HepG2 (cell line): ENCODE results near the gene FMNL2. TPM values are rescaled to one million over a fixed set of nuclear protein-coding genes. Genes with fewer than 3 reads are reported as not detected.

Experiments
- ATAC-seq: fragments of 200-7000 bp; cut with Tn5 transposase; 3 replicates; pipeline ENCODE4 v1.9.1; 2020; ENCODE audit warnings: mild to moderate bottlenecking, moderate library complexity
- BruUV-seq: library from RNA; stranded (reverse); fragments of 400-500 nt; replicated peaks from 2 replicates; lab custom pipeline; 2021; lab: Mats Ljungman, UMichigan
- CTCF ChIA-PET: fragments of 300-600 bp; formaldehyde crosslinking; extraction: SDS; loops from one replicate; lab custom pipeline; 2021; ENCODE audit warnings: low total read pairs, inconsistent platforms, low intra/inter-chr PET ratio; lab: Yijun Ruan, JAX
- POLR2A ChIA-PET: fragments of 350-600 bp; sonication (Branson Sonifier 250); formaldehyde crosslinking; loops from one replicate; lab custom pipeline; 2020; ENCODE audit warnings: antibody characterized with exemption, inconsistent platforms; lab: Yijun Ruan, JAX
- DNase-seq: peaks from one replicate; pipeline ENCODE4 v3.0.0-alpha.2; 2015; ENCODE audit warnings: low spot score
- FAIRE-seq: peaks from 3 replicates; lab custom pipeline; 2011; peaks lifted over from hg19 to GRCh38; lab: Jason Lieb, UNC
- H2AFZ ChIP-seq: one replicate; pipeline ENCODE4 v1.6.1; 2011; ENCODE audit warnings: low read length, inconsistent platforms
- H3K27ac ChIP-seq: fragments of 300-600 bp; 3 replicates; pipeline ENCODE4 v1.8.0; 2011; ENCODE audit warnings: mixed run types, mild to moderate bottlenecking, mixed read lengths, low read length, inconsistent platforms; ENCODE audit not compliant: insufficient read depth; ENCODE audit errors: extremely low read length
- H3K27me3 ChIP-seq, 2 experiments: fragments of 200-600 bp in 1 of 2; 2 replicates in 1 of 2; 3 replicates in 1 of 2; pipeline versions ENCODE4 v1.6.0 to v1.8.0; 2011; ENCODE audit warnings: low read length in 2 of 2, mild to moderate bottlenecking in 2 of 2, moderate library complexity in 2 of 2, inconsistent platforms in 1 of 2; ENCODE audit not compliant: insufficient read depth in 2 of 2, control insufficient read depth in 1 of 2
- H3K36me3 ChIP-seq, 2 experiments: fragments of 200-600 bp in 1 of 2; replicated peaks in 1 of 2; 2 replicates in 1 of 2; 3 replicates in 1 of 2; pipeline versions ENCODE4 v1.5.1 to v1.8.0; 2011; ENCODE audit warnings: low read length in 2 of 2, inconsistent platforms in 1 of 2; ENCODE audit not compliant: insufficient read depth in 2 of 2, control insufficient read depth in 1 of 2
- H3K4me1 ChIP-seq: 2 replicates; pipeline ENCODE4 v1.5.1; 2012; ENCODE audit warnings: low read length, inconsistent platforms; ENCODE audit not compliant: insufficient read depth
- H3K4me2 ChIP-seq: 2 replicates; pipeline ENCODE4 v1.6.0; 2011; ENCODE audit warnings: low read depth, low read length, inconsistent platforms
- H3K4me3 ChIP-seq, 3 experiments: fragments of 200-600 bp in 1 of 3; sonication (generic), shearing (Covaris generic) in 1 of 3; replicated peaks in 1 of 3; 2 replicates each; pipeline ENCODE4 v1.5.1; 2011 to 2016; ENCODE audit warnings: low read length in 3 of 3, inconsistent platforms in 2 of 3, low read depth in 2 of 3, mild to moderate bottlenecking in 2 of 3, control low read depth in 1 of 3, mixed read lengths in 1 of 3; ENCODE audit not compliant: insufficient read depth in 1 of 3
- H3K79me2 ChIP-seq: one replicate; pipeline ENCODE4 v1.6.1; 2011; ENCODE audit warnings: low read length, inconsistent platforms; ENCODE audit not compliant: insufficient read depth
- H3K9ac ChIP-seq: 2 replicates; pipeline ENCODE4 v1.6.0; 2011; ENCODE audit warnings: mild to moderate bottlenecking, low read depth, low read length, inconsistent platforms; ENCODE audit not compliant: insufficient read depth
- H3K9me3 ChIP-seq: 2 replicates; pipeline ENCODE4 v1.5.1; 2012; ENCODE audit warnings: mild to moderate bottlenecking, low read length
- H4K20me1 ChIP-seq: 2 replicates; pipeline ENCODE4 v1.6.0; 2011; ENCODE audit warnings: inconsistent platforms, mild to moderate bottlenecking, low read length, moderate library complexity; ENCODE audit not compliant: insufficient read depth
- CREB1 ChIP-seq, 2 experiments: fragments of 450-650 bp in 1 of 2; IDR thresholded peaks; 2 replicates each; pipeline ENCODE4 v1.6.1; 2016 to 2017; ENCODE audit warnings: control low read depth in 1 of 2, mild to moderate bottlenecking in 1 of 2, missing compliant biosample characterization in 1 of 2, missing genetic modification characterization in 1 of 2
- GABPB1 ChIP-seq: IDR thresholded peaks from 2 replicates; pipeline ENCODE4 v1.6.1; 2016; ENCODE audit warnings: mild to moderate bottlenecking, missing genetic modification reagents, moderate library complexity, missing compliant biosample characterization
- JUN ChIP-seq: sonication (generic); formaldehyde crosslinking; IDR thresholded peaks from 2 replicates; pipeline ENCODE4 v1.4.0; 2020; ENCODE audit warnings: mild to moderate bottlenecking, missing genetic modification reagents
- PAX8 ChIP-seq: sonication (generic); formaldehyde crosslinking; IDR thresholded peaks from 2 replicates; pipeline ENCODE4 v1.8.0; 2022; ENCODE audit warnings: mild to moderate bottlenecking, missing genetic modification reagents, borderline replicate concordance
- PTBP1 ChIP-seq: fragments of 200-400 bp; formaldehyde crosslinking; IDR thresholded peaks from 2 replicates; pipeline ENCODE4 v1.6.1; 2018; ENCODE audit warnings: low read length, low read depth; ENCODE audit not compliant: poor library complexity, severe bottlenecking
- TAF1 ChIP-seq: sonication (generic); formaldehyde crosslinking; IDR thresholded peaks from 2 replicates; pipeline ENCODE4 v1.4.0; 2020; ENCODE audit warnings: missing genetic modification reagents
- TARDBP ChIP-seq: sonication (generic); formaldehyde crosslinking; IDR thresholded peaks from 2 replicates; pipeline ENCODE4 v1.8.0; 2022; ENCODE audit warnings: mild to moderate bottlenecking, missing genetic modification reagents
- TOPORS ChIP-seq: sonication (generic); formaldehyde crosslinking; IDR thresholded peaks from 2 replicates; pipeline ENCODE4 v1.8.0; 2023; ENCODE audit warnings: mild to moderate bottlenecking, missing genetic modification reagents
- ZNF207 ChIP-seq: fragments of 450-650 bp; IDR thresholded peaks from 2 replicates; pipeline ENCODE4 v1.6.1; 2016; ENCODE audit warnings: antibody characterized with exemption, borderline replicate concordance
- ZNF282 ChIP-seq: fragments of 450-650 bp; IDR thresholded peaks from 2 replicates; pipeline ENCODE4 v1.6.1; 2018; ENCODE audit not compliant: partially characterized antibody
- ZNF772 ChIP-seq: sonication (generic); formaldehyde crosslinking; IDR thresholded peaks from 2 replicates; pipeline ENCODE4 v1.5.0; 2020; ENCODE audit warnings: mild to moderate bottlenecking, missing genetic modification reagents
- WGBS: methylation state at CpG from one replicate; pipeline ENCODE4 v1.1.6; 2017; ENCODE audit warnings: low lambda C conversion rate; 5-methylcytosine and 5-hydroxymethylcytosine counted together
- in situ Hi-C: cut with HindIII; loops from 2 replicates; pipeline ENCODE4 v1.10.0; 2017; ENCODE audit warnings: low pct_unique_long_range_greater_than_20kb; ENCODE audit not compliant: extremely low pct_ligation_motif_present
- intact Hi-C: fragments of 100-400 bp; cut with micrococcal nuclease; formaldehyde crosslinking; loops from one replicate; pipeline ENCODE4 v1.10.0; 2022; ENCODE audit not compliant: unreplicated experiment
- polyA plus RNA-seq, 8 experiments: library from polyadenylated mRNA; depleted of rRNA in 3 of 8; stranded (reverse) in 7 of 8; unstranded in 1 of 8; fragments of >200 nt; fragmentation: Illumina TruSeq in 4 of 8; extraction: Trizol in 4 of 8; gene quantifications; 2 replicates each; pipeline versions ENCODE4 v1.2.1 to v1.2.3, GENCODE V29; 2011 to 2016; ENCODE audit warnings: low read depth in 4 of 8, missing spikeins in 1 of 8, mixed read lengths in 1 of 8; ENCODE audit not compliant: insufficient read depth in 1 of 8
- total RNA-seq, 5 experiments: library from RNA; depleted of rRNA; stranded (reverse); fragments of >200 nt; fragmentation: Illumina TruSeq; extraction: Trizol; gene quantifications; 2 replicates each; pipeline ENCODE4 v1.2.3, GENCODE V29; 2016; ENCODE audit warnings: low read depth in 1 of 5
- TF ChIP-seq, protein P1 (sequence below), 2 experiments: sonication (generic) in 1 of 2; formaldehyde crosslinking in 1 of 2; IDR thresholded peaks; 2 replicates each; pipeline versions ENCODE4 v1.5.1 to v1.6.1; 2011 to 2020; ENCODE audit warnings: borderline replicate concordance in 1 of 2, low read depth in 1 of 2, low read length in 1 of 2, mild to moderate bottlenecking in 1 of 2, missing genetic modification reagents in 1 of 2, moderate library complexity in 1 of 2
- TF ChIP-seq, protein P2 (sequence below): sonication (generic); formaldehyde crosslinking; IDR thresholded peaks from 2 replicates; pipeline ENCODE4 v1.4.0; 2020; ENCODE audit warnings: missing genetic modification reagents

Gene FMNL2
- total and polyA plus RNA-seq, 2 of the 13 experiments (the other 11 are each of a cell fraction or from before 2014, with no cell fraction given), result 66.5 to 67.7 TPM

DNA sequence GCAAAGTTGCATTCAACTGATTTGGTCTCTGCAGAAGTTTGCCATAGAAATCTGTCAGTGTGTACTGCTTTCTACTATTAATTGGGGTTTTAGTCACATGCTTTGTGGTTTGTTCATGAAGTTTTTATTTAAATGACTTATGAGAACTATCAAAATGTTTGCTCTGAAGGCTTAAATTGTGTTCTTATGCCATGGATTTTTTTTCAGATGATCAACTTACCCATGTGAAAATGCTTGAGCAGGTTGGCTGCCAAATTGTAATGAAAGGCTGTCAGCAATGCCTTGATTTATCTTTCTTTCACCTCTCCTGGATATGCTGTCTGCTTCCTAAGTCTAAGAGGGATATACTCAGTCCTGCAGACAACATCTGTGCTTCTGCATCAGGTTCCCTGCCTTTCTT lies 50.7 kb downstream of the FMNL2 start:
- no peak overlapping the region for H2AFZ ChIP-seq
- no peaks in the 10 kb centered on the region for H3K27me3 ChIP-seq
- TF ChIP-seq ZNF772 (no peak), CREB1 (IDR thresholded peaks at IDR 0.05) (no peak), CREB1 (CRISPR knock-in tag; IDR thresholded peaks at IDR 0.05) (no peak), TOPORS (CRISPR knock-in tag) (no peak)
- TF ChIP-seq, protein P1, sequence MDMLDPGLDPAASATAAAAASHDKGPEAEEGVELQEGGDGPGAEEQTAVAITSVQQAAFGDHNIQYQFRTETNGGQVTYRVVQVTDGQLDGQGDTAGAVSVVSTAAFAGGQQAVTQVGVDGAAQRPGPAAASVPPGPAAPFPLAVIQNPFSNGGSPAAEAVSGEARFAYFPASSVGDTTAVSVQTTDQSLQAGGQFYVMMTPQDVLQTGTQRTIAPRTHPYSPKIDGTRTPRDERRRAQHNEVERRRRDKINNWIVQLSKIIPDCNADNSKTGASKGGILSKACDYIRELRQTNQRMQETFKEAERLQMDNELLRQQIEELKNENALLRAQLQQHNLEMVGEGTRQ (IDR thresholded peaks at IDR 0.05; ENCODE audit: low read depth, low read length), result no peak
- TF ChIP-seq, protein P1 (CRISPR knock-in tag; IDR thresholded peaks at IDR 0.05; ENCODE audit: borderline replicate concordance), result 0 out of 2 replicates have a peak, but pooled peaks have one; percentile 19
- no peak for FAIRE-seq
- H3K79me2 ChIP-seq, result peaks cover 95% of the 10 kb centered on the region
- no peak overlapping the region for H3K9ac ChIP-seq
- in situ Hi-C loops (no loop called here), intact Hi-C loops (loop anchor here (2.0 kb wide), 1 partner anchor 27 kb away; no protein-coding TSS in a partner anchor)
- CTCF ChIA-PET, result no interaction called here
- peaks cover 40% of the 10 kb centered on the region for H4K20me1 ChIP-seq
- no peak for ATAC-seq
- POLR2A ChIA-PET, result interaction anchor here (1.4 kb wide), 1 partner anchor 50 kb away, joined by 3 read pairs; no protein-coding TSS in a partner anchor
- H3K36me3 ChIP-seq, result peaks cover 0 to 8% of the 10 kb centered on the region in 2 experiments; a peak in 1 of 5 replicates
- BruUV-seq, result no TSS peak
- H3K4me1 ChIP-seq, result peaks cover 42% of the 10 kb centered on the region
- H3K9me3 ChIP-seq, result no peaks in the 10 kb centered on the region
- H3K4me2 ChIP-seq, result no peak overlapping the region
- no peak for DNase-seq
- H3K27ac ChIP-seq, result no peak overlapping the region
- no peak overlapping the region for H3K4me3 ChIP-seq

DNA sequence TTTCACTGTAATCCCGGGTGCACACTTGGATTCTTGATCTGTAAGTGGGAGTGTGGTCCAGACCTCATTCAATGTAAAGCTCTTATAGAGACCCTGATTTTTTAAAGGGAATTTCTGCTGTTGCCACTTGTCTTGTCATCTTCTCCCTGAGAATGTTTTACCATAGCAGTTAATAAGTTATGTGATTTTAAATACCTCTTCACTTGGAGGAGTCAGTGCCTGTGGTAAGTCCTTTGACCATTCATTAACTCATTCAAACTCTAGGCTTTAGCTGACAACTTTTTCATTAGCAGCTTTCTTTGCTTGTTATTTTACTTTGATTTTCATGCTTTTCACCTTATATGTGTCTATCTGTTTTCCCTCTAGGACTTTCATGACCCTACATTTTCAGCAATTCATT lies 51.3 kb downstream of the FMNL2 start:
- WGBS, result 86% methylated on average over 1 of the region's 1 CpG
- no peak for FAIRE-seq
- H2AFZ ChIP-seq, result no peak overlapping the region
- peaks cover 34% of the 10 kb centered on the region for H4K20me1 ChIP-seq
- H3K9me3 ChIP-seq, result no peaks in the 10 kb centered on the region
- in situ Hi-C loops (no loop called here), intact Hi-C loops (no loop called here)
- no peak overlapping the region for H3K9ac ChIP-seq
- no peaks in the 10 kb centered on the region for H3K27me3 ChIP-seq
- H3K27ac ChIP-seq, result no peak overlapping the region
- BruUV-seq, result no TSS peak
- H3K4me2 ChIP-seq, result no peak overlapping the region
- ChIA-PET POLR2A (interaction anchor here (1.1 kb wide), 1 partner anchor 88 kb away, joined by 3 read pairs; no protein-coding TSS in a partner anchor), CTCF (no interaction called here)
- ATAC-seq, result no peak
- H3K79me2 ChIP-seq, result peaks cover 95% of the 10 kb centered on the region
- no peak overlapping the region for H3K4me3 ChIP-seq
- DNase-seq, result no peak
- H3K36me3 ChIP-seq, result peaks cover 0 to 10% of the 10 kb centered on the region in 2 experiments; a peak in 1 of 5 replicates
- peaks cover 45% of the 10 kb centered on the region for H3K4me1 ChIP-seq
- TF ChIP-seq GABPB1 (CRISPR knock-in tag) (no peak), JUN (CRISPR knock-in tag) (no peak), TAF1 (no peak), ZNF282 (no peak), PAX8 (CRISPR knock-in tag) (no peak), TARDBP (CRISPR knock-in tag) (no peak), PTBP1 (no peak), ZNF207 (no peak)
- TF ChIP-seq, protein P2, sequence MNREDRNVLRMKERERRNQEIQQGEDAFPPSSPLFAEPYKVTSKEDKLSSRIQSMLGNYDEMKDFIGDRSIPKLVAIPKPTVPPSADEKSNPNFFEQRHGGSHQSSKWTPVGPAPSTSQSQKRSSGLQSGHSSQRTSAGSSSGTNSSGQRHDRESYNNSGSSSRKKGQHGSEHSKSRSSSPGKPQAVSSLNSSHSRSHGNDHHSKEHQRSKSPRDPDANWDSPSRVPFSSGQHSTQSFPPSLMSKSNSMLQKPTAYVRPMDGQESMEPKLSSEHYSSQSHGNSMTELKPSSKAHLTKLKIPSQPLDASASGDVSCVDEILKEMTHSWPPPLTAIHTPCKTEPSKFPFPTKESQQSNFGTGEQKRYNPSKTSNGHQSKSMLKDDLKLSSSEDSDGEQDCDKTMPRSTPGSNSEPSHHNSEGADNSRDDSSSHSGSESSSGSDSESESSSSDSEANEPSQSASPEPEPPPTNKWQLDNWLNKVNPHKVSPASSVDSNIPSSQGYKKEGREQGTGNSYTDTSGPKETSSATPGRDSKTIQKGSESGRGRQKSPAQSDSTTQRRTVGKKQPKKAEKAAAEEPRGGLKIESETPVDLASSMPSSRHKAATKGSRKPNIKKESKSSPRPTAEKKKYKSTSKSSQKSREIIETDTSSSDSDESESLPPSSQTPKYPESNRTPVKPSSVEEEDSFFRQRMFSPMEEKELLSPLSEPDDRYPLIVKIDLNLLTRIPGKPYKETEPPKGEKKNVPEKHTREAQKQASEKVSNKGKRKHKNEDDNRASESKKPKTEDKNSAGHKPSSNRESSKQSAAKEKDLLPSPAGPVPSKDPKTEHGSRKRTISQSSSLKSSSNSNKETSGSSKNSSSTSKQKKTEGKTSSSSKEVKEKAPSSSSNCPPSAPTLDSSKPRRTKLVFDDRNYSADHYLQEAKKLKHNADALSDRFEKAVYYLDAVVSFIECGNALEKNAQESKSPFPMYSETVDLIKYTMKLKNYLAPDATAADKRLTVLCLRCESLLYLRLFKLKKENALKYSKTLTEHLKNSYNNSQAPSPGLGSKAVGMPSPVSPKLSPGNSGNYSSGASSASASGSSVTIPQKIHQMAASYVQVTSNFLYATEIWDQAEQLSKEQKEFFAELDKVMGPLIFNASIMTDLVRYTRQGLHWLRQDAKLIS (CRISPR knock-in tag), result no peak
